ENCODE results near the gene GLRA2.
A peak's percentile ranks its signal among the peaks of the same experiment; 100 is the strongest.

Gene GLRA2

GRCh38 chrX:14509325-14510057, 19.8 kb upstream of the GLRA2 start:
- no peaks in the 10 kb centered on the region for H3F3A ChIP-seq (ENCODE audit: insufficient read depth, low read length)
- H3K4me1 ChIP-seq (ENCODE audit: low read length): no peaks in the 10 kb centered on the region
- TF ChIP-seq EZH2 (optimal IDR thresholded peaks at IDR 0.05; ENCODE audit: low read depth, low read length) (no peak), EZH2phosphoT487 (IDR thresholded peaks at IDR 0.05; ENCODE audit: low read length) (no peak), CTCF (IDR thresholded peaks at IDR 0.05; ENCODE audit: low read length) (no peak)
- no peak for DNase-seq
- no peaks in the 10 kb centered on the region for H4K20me1 ChIP-seq (ENCODE audit: insufficient read depth, low read length)
- H3K9ac ChIP-seq (ENCODE audit: low read length): no peak overlapping the region
- H3K36me3 ChIP-seq (replicated peaks; ENCODE audit: insufficient read depth, low read length): no peaks in the 10 kb centered on the region
- H3K27ac ChIP-seq (ENCODE audit: low read length): no peak overlapping the region
- no peak overlapping the region for H2AFZ ChIP-seq (ENCODE audit: low read length)
- H3K4me2 ChIP-seq (ENCODE audit: low read depth, low read length): no peak overlapping the region
- no peaks in the 10 kb centered on the region for H3K79me2 ChIP-seq (ENCODE audit: low read length)
- H3K4me3 ChIP-seq (ENCODE audit: low read length): no peak overlapping the region
- no peaks in the 10 kb centered on the region for H3K9me2 ChIP-seq (replicated peaks; ENCODE audit: insufficient read depth, low read length)
- no peaks in the 10 kb centered on the region for H3K9me3 ChIP-seq (replicated peaks; ENCODE audit: insufficient read depth, low read length)
- H3K27me3 ChIP-seq (replicated peaks; ENCODE audit: insufficient read depth, low read length): no peaks in the 10 kb centered on the region

- H3K9me2 ChIP-seq (replicated peaks; ENCODE audit: insufficient read depth, low read length): no peaks in the 10 kb centered on the region
- no peaks in the 10 kb centered on the region for H3K36me3 ChIP-seq (replicated peaks; ENCODE audit: insufficient read depth, low read length)
- no peaks in the 10 kb centered on the region for H4K20me1 ChIP-seq (ENCODE audit: insufficient read depth, low read length)
- H3K4me3 ChIP-seq (ENCODE audit: low read length): no peak overlapping the region
- H3K79me2 ChIP-seq (ENCODE audit: low read length): no peaks in the 10 kb centered on the region
- no peaks in the 10 kb centered on the region for H3K9me3 ChIP-seq (replicated peaks; ENCODE audit: insufficient read depth, low read length)
- no peak overlapping the region for H3K27ac ChIP-seq (ENCODE audit: low read length)
- H3K4me1 ChIP-seq (ENCODE audit: low read length): no peaks in the 10 kb centered on the region
- no peak overlapping the region for H2AFZ ChIP-seq (ENCODE audit: low read length)
- H3F3A ChIP-seq (ENCODE audit: insufficient read depth, low read length): no peaks in the 10 kb centered on the region
- peak; percentile 46 for TF ChIP-seq CTCF (IDR thresholded peaks at IDR 0.05; ENCODE audit: low read length)
- TF ChIP-seq EZH2 (optimal IDR thresholded peaks at IDR 0.05; ENCODE audit: low read depth, low read length): no peak
- TF ChIP-seq EZH2phosphoT487 (IDR thresholded peaks at IDR 0.05; ENCODE audit: low read length): no peak
- no peaks in the 10 kb centered on the region for H3K27me3 ChIP-seq (replicated peaks; ENCODE audit: insufficient read depth, low read length)
- DNase-seq: peak; percentile 44
- H3K9ac ChIP-seq (ENCODE audit: low read length): no peak overlapping the region
- H3K4me2 ChIP-seq (ENCODE audit: low read depth, low read length): no peak overlapping the region
These were observed 577 bp upstream of the GLRA2 start for GRCh38 chrX:14528629-14529289.

GRCh38 chrX:14533867-14534266, 4.5 kb downstream of the GLRA2 start:
- Histone ChIP-seq H4K20me1 (ENCODE audit: insufficient read depth, low read length) (no peaks in the 10 kb centered on the region), H3K9ac (ENCODE audit: low read length) (no peak overlapping the region), H3K4me1 (ENCODE audit: low read length) (no peaks in the 10 kb centered on the region), H3K79me2 (ENCODE audit: low read length) (no peaks in the 10 kb centered on the region), H3K4me2 (ENCODE audit: low read depth, low read length) (no peak overlapping the region), H2AFZ (ENCODE audit: low read length) (no peak overlapping the region), H3K9me2 (replicated peaks; ENCODE audit: insufficient read depth, low read length) (no peaks in the 10 kb centered on the region), H3K27ac (ENCODE audit: low read length) (no peak overlapping the region), H3K4me3 (ENCODE audit: low read length) (no peak overlapping the region), H3K27me3 (replicated peaks; ENCODE audit: insufficient read depth, low read length) (no peaks in the 10 kb centered on the region), H3K36me3 (replicated peaks; ENCODE audit: insufficient read depth, low read length) (no peaks in the 10 kb centered on the region), H3F3A (ENCODE audit: insufficient read depth, low read length) (no peaks in the 10 kb centered on the region), H3K9me3 (replicated peaks; ENCODE audit: insufficient read depth, low read length) (no peaks in the 10 kb centered on the region)
- TF ChIP-seq EZH2 (optimal IDR thresholded peaks at IDR 0.05; ENCODE audit: low read depth, low read length) (no peak), CTCF (IDR thresholded peaks at IDR 0.05; ENCODE audit: low read length) (no peak), EZH2phosphoT487 (IDR thresholded peaks at IDR 0.05; ENCODE audit: low read length) (no peak)
- DNase-seq: no peak
